Hematopoietic multipotent progenitor cell treated with erythropoietin and hydrocortisone succinate and interleukin-3 and kit ligand, for 6 days (in vitro differentiated cells): Measurements from ENCODE around the gene CACNB2.

ENCODE experiments used
- DNase-seq: peaks from one replicate; pipeline ENCODE4 v3.0.0-alpha.2; 2015

CACNB2 gene

DNA sequence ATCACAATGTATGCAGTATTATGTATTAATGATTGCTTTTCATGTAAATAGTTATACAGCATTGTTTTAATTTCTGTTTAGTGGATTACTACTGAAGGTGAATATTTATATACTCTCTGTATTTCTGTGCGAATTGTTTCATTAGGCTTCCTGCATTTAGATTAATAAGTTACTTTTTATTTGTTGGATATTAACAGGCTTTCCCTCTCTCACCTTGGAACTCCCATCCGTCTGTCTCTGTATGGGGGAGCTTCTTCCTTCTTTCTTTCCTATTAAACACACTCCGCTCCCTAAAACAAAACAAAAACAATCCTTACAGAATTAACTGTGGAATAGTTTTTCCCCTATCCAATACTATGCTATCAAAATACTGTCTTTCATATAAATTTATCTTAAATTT is 205.1 kb downstream of the CACNB2 start:
- DNase-seq: no peak

DNA sequence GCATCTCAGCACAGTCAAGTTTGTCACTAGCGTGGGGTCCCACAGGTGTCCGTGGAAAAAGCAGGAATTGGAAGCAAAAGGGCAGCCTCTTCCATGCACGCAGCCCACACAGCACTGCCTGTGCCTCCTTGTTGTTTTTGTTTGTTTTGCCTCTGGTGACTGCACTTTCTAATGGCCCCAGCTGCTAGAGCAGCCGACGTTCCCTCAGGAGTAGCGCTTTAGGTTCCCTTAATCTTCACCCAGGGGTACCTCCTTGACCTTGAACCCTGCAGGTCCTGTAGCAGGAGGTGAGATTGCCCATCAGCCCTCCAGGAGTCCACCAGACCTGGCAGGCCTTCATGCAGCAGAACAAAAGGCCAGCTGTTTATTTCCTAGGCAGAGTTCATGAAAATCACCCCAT is 210.1 kb downstream of the CACNB2 start:
- DNase-seq: no peak

DNA sequence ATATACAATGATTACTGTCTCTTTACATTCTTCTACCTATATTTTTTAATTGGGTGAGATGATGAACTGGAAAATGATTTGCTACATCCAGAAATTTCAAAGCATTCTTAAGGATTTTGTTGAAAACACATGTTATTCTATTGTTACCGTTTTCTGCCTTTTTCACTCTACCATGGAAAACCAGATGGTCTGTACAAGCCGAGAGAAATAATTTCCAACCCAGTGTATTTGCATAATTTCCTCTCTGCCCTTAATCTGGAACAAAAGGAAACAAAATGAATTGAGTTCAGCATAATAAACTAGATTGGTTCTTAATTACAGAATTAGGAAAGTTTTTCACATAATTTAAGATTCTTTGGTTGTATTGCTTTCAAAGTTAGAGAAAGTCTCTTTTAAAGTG is 211.2 kb downstream of the CACNB2 start:
- no peak for DNase-seq

DNA sequence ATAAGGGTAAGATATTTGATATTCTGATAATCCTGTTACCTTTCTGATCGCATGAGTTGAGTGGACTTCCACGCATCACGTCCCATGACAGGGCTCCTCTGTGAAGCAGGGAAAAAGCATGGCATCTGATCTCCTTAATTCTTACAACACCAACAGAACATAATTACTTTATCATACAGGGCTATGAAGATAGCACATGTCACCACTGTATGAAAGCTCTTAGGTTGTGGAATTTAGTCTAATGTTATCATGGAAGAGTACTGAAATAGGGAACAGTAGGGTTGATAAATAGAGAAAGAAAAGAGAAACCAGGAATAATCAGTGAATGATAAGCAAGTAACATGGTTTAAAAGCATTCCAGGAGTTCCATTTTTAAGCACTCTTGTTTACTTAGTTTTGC is 212.0 kb downstream of the CACNB2 start:
- no peak for DNase-seq

DNA sequence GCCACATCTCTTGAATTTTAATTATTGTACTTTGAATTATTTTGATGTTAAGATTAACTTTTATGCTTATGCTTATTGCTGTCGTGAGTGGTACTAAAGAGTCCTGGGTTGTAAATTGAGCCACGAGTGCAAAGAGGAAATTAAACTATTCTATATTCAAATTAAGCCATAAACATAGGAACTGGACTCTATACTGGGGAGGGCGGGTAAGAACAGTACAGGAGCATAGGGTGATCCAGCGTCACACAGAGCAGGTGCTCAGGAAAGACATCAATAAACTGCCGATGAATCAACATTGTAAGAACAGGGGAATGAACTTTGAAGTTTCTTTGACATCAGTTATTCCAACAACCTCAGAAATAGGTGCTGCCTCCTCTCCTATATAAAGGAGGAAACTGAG is 219.6 kb downstream of the CACNB2 start:
- DNase-seq: no peak

GRCh38 chr10:18362892-18363291 is 222.7 kb downstream of the CACNB2 start:
- no peak for DNase-seq

- no peak for DNase-seq
Observed at GRCh38 chr10:18364987-18365775, 225.0 kb downstream of the CACNB2 start.

- no peak for DNase-seq
Observed at GRCh38 chr10:18367840-18368239, 227.6 kb downstream of the CACNB2 start.

- no peak for DNase-seq
Observed at GRCh38 chr10:18368273-18368672, 228.0 kb downstream of the CACNB2 start.

GRCh38 chr10:18368682-18369081 is 228.5 kb downstream of the CACNB2 start:
- DNase-seq: no peak

DNA sequence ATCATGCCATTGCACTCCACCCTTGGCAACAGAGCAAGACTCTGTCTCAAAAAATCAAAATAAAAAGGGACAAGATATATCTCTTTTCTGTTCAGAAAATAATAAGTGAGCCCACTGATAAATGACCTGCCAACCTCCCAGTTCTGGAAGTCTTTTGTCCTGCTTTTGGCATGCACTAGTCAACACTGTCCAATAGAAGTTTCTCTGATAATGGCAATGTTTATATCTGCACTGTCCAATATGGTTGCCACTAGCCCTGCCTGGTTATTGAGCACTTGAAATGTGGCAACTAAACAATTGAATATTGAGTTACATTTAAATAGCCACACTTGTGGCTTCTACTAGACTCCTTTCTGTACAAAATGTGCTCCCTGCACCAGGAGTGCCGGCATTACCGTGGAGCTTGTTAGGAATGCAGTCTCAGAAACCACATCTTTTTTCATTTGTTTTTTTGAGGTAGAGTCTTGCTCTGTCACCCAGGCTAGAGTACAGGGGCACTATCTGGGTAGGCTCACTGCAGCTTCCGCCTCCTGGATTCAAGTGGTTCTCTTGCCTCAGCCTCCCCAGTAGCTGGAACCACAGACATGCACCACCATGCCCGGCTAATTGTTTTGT is 229.7 kb downstream of the CACNB2 start:
- no peak for DNase-seq

DNA sequence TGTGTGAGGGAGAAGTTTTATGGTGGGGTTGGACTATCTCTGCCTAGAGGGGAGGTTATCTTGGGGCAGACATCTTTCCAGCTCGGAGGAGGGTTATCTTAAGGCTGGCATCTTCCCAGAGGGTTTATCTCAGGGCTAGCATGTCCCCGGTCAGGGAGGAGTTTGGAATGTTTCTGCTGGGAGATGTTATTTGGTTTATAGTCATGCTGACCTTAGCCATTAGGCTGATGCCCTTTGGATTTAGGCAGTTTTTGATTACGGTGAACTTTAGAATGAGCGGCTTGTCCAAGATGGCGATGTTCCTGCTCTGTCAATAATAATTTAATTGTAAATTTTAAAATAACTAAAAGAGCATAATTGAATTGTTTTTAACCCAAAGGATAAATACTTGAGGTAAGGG is 236.4 kb downstream of the CACNB2 start:
- no peak for DNase-seq

DNA sequence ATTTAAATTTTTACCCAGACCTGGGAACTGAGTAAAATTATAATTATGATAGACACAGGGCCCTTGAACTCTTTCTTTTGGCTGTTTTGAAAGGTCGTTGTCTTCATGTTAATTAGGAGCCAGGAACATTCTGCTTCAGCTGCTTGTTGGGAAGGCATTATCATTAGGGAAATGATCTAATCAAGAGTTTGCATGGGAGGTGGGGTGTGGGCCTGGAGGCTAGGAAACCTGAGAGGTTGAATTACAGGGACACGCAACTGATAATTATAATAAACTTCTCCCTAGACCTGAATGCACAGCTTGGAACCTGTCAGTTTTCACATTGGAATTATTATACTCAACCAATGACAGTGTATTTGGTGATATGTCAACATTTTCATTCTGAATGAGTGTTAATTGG is 237.7 kb downstream of the CACNB2 start:
- DNase-seq: no peak

DNA sequence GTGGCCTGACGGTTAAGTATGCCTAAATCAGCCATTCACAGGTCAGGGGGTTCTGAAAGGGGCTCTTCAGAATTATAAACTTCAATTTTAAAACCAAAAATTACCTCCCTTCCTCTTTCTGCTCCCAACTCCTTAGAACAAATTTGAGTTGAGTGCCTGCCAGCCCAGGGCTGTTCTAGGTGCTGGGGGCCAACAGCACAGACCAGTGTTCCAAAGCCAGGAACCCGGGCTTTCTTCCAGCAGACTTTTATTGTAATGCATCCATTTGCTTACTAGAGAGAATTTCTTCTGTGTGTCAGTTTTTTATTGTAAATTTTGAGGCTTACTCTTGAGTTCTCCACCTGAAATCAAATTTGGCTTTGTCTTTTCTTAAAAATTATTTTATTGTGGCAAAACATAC is 238.5 kb downstream of the CACNB2 start:
- DNase-seq: no peak

DNA sequence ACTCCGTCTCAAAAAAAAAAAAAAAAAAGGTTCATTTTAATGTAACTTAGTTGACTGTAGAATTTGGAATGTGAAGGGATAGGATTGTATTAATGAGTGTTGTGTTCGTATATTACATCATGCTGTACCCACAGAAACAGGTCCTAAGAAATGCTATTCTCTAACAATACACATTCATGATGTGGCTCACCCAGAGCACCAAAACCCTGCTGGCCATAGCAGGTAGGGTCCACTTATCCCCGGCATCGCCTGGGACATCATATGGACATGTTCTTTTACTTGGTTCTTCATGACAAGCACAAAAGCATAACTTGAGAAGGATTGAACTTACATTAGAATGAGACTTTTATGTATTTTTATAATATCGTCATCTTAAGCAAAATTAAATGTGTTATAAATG is 241.5 kb downstream of the CACNB2 start:
- DNase-seq: no peak

DNA sequence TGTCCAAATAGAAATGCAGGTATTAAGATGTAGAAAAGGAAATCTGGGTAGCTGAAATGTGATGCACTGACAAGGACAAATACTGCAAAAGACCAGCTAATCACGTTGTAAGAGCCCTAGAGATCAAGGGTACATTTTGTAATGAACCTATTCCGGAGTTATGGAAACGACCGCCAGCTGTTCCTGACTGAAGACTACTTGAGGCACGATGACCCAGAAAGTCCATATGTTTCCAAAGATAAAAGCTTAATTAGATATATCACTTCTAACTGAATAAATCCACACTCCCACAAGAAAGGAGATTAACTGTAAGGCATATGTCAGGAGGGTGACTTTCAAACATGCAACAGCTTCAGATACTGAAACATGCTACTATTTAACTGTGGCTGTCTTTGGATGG is 257.7 kb downstream of the CACNB2 start:
- DNase-seq: no peak

GRCh38 chr10:18399158-18399557 is 258.9 kb downstream of the CACNB2 start:
- no peak for DNase-seq

DNA sequence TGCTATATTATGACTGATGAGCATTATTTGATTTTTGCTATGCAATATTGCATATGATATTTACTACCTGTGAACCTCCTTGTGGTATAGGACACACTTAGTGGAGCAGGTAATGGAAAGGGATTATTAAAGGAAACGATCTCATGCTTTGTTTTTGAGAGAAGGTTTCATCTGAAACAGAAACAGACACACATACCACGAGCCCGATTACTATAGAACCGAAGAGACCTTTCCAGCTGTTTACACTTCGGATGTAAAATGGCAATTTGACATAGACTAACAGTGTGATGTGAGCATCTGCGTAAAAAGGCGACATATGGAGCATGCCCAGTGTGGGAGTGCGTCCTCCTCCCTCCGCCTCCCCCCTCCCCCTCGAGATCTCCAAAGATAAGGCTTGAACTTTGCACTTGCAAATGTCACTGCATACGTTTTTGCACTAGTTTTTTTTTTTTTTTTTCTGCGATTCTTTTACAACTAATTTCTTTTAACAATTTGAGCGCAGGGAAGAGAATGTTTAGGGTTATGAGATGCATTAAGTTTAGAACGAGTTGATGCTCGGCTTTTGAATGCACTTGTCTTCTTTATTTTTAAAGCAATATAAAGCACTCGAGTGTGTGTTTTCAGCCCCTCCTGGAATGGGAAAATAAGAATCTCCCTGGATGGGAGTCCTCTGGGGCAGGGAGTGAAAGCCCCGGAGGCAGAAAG is 260.1 kb downstream of the CACNB2 start:
- DNase-seq: peak; percentile 39

DNA sequence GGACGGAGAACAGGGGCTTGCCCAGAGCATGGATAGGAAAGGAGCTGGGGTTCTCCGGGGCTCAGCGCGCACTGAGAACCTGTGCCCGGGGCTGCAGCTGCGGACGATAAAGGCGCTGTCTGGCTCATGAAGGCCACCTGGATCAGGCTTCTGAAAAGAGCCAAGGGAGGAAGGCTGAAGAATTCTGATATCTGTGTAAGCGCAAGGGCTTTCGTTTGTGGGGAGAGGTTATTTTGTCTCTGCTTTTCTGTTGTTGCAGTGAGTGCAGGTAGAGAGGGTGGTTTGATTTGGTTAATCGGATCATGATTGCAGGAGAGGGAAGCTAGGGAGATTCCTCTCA is 260.7 kb downstream of the CACNB2 start:
- peak; percentile 9 for DNase-seq

DNA sequence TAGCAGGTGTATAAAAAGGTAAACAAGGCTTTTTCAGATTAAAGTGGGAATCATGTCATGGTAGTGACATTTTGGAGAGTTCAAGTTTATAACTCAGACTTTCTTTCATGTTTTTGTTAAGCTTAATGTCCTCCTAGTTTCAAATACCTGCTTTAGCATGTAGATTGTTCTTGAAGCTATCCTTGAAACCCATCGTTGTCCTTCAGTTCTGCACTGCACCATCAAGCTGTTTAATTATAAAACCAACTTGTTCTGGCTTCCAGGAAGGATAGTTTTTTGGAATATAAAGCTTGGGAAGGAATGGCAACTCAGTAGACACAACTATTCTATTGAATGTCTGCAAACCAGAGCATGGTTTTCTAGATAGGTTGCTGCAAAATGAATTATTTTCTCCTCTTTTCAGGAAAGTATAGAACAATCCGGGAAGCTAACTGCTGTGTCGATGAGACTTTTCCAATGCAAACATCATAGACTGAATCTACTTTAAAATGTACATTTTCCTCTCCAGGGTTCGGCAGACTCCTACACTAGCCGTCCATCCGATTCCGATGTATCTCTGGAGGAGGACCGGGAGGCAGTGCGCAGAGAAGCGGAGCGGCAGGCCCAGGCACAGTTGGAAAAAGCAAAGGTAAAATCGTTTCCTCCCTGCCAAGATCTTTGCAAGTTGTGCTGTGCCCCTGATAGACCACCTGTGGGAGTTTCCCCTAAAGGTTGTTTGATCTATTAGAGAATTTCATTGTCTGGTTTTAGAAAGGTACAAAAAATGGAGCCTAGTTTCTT is 261.4 kb downstream of the CACNB2 start:
- no peak for DNase-seq

- no peak for DNase-seq
Observed at GRCh38 chr10:18402853-18403252, 262.6 kb downstream of the CACNB2 start.

DNA sequence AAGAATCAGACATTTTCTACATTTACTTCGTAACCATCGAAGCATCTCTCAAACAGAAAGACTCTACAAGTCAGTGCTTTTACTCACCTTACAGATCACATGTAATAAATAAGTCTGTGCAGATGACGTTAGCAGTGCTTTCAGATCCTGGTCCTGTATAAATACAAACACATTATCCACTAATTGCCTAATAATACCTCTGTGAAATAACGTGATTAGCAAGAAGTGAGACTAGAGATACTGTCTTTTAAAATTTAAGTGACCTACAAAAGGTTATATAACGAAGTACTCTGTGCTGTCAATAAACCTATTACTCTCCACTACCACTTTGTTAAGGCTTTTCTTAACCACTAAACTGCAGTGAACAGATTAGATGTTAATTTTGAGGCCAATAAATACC is 264.3 kb downstream of the CACNB2 start:
- no peak for DNase-seq

GRCh38 chr10:18406136-18406535 is 265.9 kb downstream of the CACNB2 start:
- DNase-seq: no peak
